Esophagus squamous epithelium (tissue), 5 donors: ENCODE measurements around the gene PDILT. TPM values are rescaled to one million over a fixed set of nuclear protein-coding genes. Genes with fewer than 3 reads are reported as not detected.
"Not testable (repeated sequence)": the region's sequence is repeated elsewhere in the genome, so short reads cannot be mapped to it uniquely, and the experiment has no call there.

ENCODE experiments used
- DNase-seq: peaks from one replicate; lab custom pipeline; 2025; lab: John Stamatoyannopoulos, UW
- H3K27ac ChIP-seq, 4 donors: fragments of 200-600 bp; sonication (generic); one replicate each; pipeline ENCODE4 v1.5.1; 2016 to 2019; ENCODE audit warnings: mild to moderate bottlenecking in 1 of 4
- H3K27me3 ChIP-seq, 4 donors: fragments of 200-600 bp; sonication (generic); 1 replicate in 3 of 4; 2 replicates in 1 of 4; pipeline versions ENCODE4 v1.5.1 to v1.6.0; 2017 to 2021; ENCODE audit warnings: antibody characterized with exemption in 1 of 4
- H3K36me3 ChIP-seq, 3 donors: fragments of 200-600 bp; sonication (generic); one replicate each; pipeline ENCODE4 v1.5.1; 2016 to 2019
- H3K4me1 ChIP-seq, 3 donors: fragments of 200-600 bp; sonication (generic); one replicate each; pipeline ENCODE4 v1.5.1; 2017 to 2019
- H3K4me3 ChIP-seq, 4 donors: fragments of 200-600 bp; sonication (generic); 1 replicate in 3 of 4; 2 replicates in 1 of 4; pipeline ENCODE4 v1.5.1; 2016 to 2019; ENCODE audit warnings: mild to moderate bottlenecking in 2 of 4, moderate library complexity in 1 of 4
- H3K9me3 ChIP-seq, 3 donors: fragments of 200-600 bp; sonication (generic); one replicate each; pipeline ENCODE4 v1.5.1; 2016 to 2019
- POLR2A ChIP-seq, 4 donors: fragments of 450-650 bp; IDR thresholded peaks; one replicate each; pipeline ENCODE4 v1.6.1; 2017; ENCODE audit warnings: antibody characterized with exemption in 4 of 4, mild to moderate bottlenecking in 4 of 4, moderate library complexity in 3 of 4
- WGBS, 2 donors: methylation state at CpG; one replicate each; pipeline ENCODE4 v1.1.5; 2018; 5-methylcytosine and 5-hydroxymethylcytosine counted together
- intact Hi-C: fragments of 100-400 bp; cut with DNase I; formaldehyde crosslinking; loops from one replicate; pipeline ENCODE4 v1.15.0; 2022
- total RNA-seq, 4 donors: library from RNA; depleted of rRNA; stranded (reverse); fragments of >200 nt; gene quantifications; one replicate each; pipeline ENCODE4 v1.1.0, GENCODE V29; 2016
- TF ChIP-seq, protein P1 (sequence below), 6 experiments: fragments of 450-650 bp in 4 of 6; fragments of 200-600 bp in 2 of 6; sonication (generic) in 2 of 6; IDR thresholded peaks; one replicate each; pipeline ENCODE4 v1.5.1; 2016 to 2019; ENCODE audit warnings: antibody characterized with exemption in 6 of 6, mild to moderate bottlenecking in 4 of 6, moderate library complexity in 4 of 6
- donor health status: DM: yes; HTN: yes; CAD: no.

The PDILT gene
- total RNA-seq, 4 donors from 2014 or later, result not detected

DNA sequence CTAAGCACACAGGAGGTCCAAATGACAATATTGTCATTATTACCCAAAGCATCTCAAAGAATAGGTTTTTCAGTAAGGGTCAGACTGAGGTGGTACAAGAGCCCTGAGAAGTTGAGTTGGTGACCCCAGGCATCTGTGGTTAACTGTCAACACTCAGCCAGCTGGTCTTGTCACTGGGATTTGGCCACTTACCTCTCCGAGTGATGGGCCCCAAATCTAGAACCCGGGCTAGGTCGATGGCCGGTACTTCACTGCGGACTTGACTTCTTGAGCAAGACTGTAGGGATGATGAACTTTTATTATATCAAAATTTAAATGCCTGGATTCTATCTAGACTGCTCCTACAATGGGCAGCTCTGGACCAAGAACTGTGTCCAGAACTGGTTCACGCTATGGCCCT, 88.8 kb downstream of the PDILT start:
- WGBS, 2 donors, result 79 to 98% methylated on average over 5 to 6 of the region's 6 CpGs
- intact Hi-C loops, result no loop called here
- Histone ChIP-seq H3K36me3 (no peaks in the 10 kb centered on the region), H3K9me3 (no peaks in the 10 kb centered on the region), H3K27ac (no peak overlapping the region), H3K27me3 (peaks cover 0 to 16% (median 0%) of the 10 kb centered on the region in 4 donors), H3K4me3 (no peak overlapping the region), H3K4me1 (no peaks in the 10 kb centered on the region)
- TF ChIP-seq, protein P1, sequence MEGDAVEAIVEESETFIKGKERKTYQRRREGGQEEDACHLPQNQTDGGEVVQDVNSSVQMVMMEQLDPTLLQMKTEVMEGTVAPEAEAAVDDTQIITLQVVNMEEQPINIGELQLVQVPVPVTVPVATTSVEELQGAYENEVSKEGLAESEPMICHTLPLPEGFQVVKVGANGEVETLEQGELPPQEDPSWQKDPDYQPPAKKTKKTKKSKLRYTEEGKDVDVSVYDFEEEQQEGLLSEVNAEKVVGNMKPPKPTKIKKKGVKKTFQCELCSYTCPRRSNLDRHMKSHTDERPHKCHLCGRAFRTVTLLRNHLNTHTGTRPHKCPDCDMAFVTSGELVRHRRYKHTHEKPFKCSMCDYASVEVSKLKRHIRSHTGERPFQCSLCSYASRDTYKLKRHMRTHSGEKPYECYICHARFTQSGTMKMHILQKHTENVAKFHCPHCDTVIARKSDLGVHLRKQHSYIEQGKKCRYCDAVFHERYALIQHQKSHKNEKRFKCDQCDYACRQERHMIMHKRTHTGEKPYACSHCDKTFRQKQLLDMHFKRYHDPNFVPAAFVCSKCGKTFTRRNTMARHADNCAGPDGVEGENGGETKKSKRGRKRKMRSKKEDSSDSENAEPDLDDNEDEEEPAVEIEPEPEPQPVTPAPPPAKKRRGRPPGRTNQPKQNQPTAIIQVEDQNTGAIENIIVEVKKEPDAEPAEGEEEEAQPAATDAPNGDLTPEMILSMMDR (IDR thresholded peaks at IDR 0.05), result no peak
- no peak for TF ChIP-seq POLR2A (IDR thresholded peaks at IDR 0.05)
- DNase-seq, result no peak

DNA sequence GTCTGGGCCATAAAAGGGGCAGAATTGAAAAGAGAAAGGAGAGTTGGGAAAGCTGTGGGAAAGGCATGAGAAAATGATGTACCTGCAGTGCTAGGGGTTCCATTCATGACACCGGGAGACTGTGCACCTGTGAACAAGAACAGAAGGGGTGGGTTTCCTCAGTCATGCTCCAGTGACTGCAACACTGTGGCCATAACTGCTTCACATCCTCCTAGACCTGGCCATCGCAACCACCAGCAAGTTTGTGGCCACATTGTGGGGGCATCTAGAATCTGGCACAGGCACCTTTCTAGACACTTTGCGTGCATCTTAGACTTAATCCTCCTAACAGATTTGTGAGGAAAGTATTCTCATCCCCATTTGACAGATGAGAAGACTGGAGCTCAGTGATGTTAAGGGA, 90.0 kb downstream of the PDILT start:
- no peak for DNase-seq
- Histone ChIP-seq H3K27me3 (peaks cover 0 to 7% (median 0%) of the 10 kb centered on the region in 4 donors), H3K4me1 (no peaks in the 10 kb centered on the region), H3K36me3 (no peaks in the 10 kb centered on the region), H3K9me3 (no peaks in the 10 kb centered on the region), H3K27ac (no peak overlapping the region), H3K4me3 (no peak overlapping the region)
- intact Hi-C loops, result no loop called here
- no peak for TF ChIP-seq POLR2A (IDR thresholded peaks at IDR 0.05)
- TF ChIP-seq, protein P1 (IDR thresholded peaks at IDR 0.05), result no peak
- 92 to 100% methylated on average over 2 to 3 of the region's 3 CpGs for WGBS, 2 donors

DNA sequence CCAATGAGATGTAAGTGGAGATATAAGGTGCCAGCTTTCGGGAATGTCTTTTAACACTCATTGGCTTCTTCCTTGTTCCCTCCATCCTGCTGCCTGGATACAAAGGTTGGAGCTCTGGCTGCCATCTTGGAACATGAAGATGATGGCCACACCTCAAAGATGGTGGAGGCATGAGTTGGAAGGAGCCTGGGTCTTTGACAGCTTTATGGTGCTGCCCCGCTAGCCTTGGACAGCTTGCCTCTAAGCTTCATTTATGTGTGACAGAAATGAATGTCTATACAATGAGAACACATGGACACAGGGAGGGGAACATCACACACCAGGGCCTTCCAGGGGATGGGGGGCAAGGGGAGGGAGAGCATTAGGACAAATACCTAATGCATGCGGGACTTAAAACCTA, 90.8 kb downstream of the PDILT start:
- WGBS, 2 donors, result 60 to 89% methylated on average over 1 to 2 of the region's 3 CpGs
- no peak for DNase-seq
- no peaks in the 10 kb centered on the region for H3K36me3 ChIP-seq
- H3K4me3 ChIP-seq, result no peak overlapping the region
- H3K27ac ChIP-seq, result no peak overlapping the region
- peaks cover 0 to 4% (median 0%) of the 10 kb centered on the region in 4 donors for H3K27me3 ChIP-seq
- no peaks in the 10 kb centered on the region for H3K4me1 ChIP-seq
- TF ChIP-seq, protein P1 (IDR thresholded peaks at IDR 0.05), result no peak
- no peak for TF ChIP-seq POLR2A (IDR thresholded peaks at IDR 0.05)
- intact Hi-C loops, result no loop called here
- H3K9me3 ChIP-seq, result no peaks in the 10 kb centered on the region

DNA sequence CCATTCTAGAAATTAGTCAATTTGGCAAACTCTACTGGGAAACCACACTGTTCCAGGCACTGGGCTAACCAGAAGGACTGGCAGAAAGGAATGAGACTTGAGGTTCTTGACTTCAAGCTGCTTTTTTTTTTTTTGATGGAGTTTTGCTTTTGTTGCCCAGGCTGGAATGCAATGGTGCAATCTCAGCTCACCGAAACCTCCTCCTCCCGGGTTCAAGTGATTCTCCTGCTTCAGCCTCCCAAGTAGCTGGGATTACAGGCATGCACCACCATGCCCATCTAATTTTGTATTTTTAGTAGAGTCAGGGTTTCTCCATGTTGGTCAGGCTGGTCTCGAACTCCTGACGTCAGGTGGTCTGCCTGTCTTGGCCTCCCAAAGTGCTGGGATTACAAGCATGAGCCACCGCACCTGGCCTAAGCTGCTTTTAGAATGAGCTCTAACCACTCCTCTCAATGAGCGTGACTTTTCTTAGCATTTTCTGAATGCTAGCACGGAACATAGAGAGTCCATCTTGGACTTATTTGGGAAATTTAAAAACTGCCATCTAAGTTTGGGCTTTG, 91.9 kb downstream of the PDILT start:
- 80 to 82% methylated on average over 6 to 7 of the region's 7 CpGs for WGBS, 2 donors
- intact Hi-C loops, DNase-seq, H3K36me3 ChIP-seq, H3K9me3 ChIP-seq, H3K27me3 ChIP-seq, H3K27ac ChIP-seq, H3K4me3 ChIP-seq, H3K4me1 ChIP-seq: not testable (repeated sequence)

DNA sequence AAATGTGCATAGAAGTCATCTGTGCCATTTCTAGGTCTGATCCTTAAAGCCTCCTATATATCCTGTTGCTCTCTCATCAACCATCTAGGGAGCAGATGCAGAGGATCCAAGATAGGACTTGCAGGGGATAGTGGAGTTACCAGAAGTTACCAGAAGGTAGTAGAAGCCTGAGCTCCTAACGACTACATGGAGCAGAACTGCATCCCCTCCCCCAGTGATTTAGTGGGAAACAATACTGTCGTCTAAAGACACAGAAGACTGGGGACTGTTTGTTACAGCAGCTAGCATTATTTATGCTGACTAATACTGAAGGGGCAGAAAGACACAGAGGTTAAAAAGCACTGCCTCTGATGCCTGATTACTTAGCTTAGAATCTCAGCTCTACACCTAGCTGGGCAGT, 93.0 kb downstream of the PDILT start:
- H3K27me3 ChIP-seq, result peaks cover 0 to 9% (median 0%) of the 10 kb centered on the region in 4 donors
- WGBS, 2 donors, result 53 to 64% methylated on average over 2 of the region's 2 CpGs
- H3K4me3 ChIP-seq, result no peak overlapping the region
- H3K27ac ChIP-seq, result no peak overlapping the region
- intact Hi-C loops, result no loop called here
- no peaks in the 10 kb centered on the region for H3K4me1 ChIP-seq
- H3K9me3 ChIP-seq, result no peaks in the 10 kb centered on the region
- no peak for DNase-seq
- no peaks in the 10 kb centered on the region for H3K36me3 ChIP-seq
- TF ChIP-seq, protein P1 (IDR thresholded peaks at IDR 0.05), result no peak
- no peak for TF ChIP-seq POLR2A (IDR thresholded peaks at IDR 0.05)
